Breast epithelium (tissue), 3 donors: ENCODE data around the gene LY6G5B.

Experiments used
- CTCF ChIP-seq, 3 donors: fragments of 450-650 bp; IDR thresholded peaks; one replicate each; pipeline ENCODE4 v1.5.1; 2016 to 2017; ENCODE audit warnings: antibody characterized with exemption in 3 of 3, mild to moderate bottlenecking in 3 of 3, moderate library complexity in 3 of 3
- POLR2AphosphoS5 ChIP-seq, 3 donors: sonication (generic); formaldehyde crosslinking; IDR thresholded peaks; one replicate each; pipeline ENCODE4 v1.6.1; 2017; ENCODE audit warnings: antibody characterized with exemption in 3 of 3

- TF ChIP-seq CTCF (IDR thresholded peaks at IDR 0.05) (no peak), POLR2AphosphoS5 (IDR thresholded peaks at IDR 0.05) (no peak)
Observed at GRCh38 chr6:31700740-31701401, 31.1 kb downstream of the LY6G5B start.
